Common myeloid progenitor, CD34-positive (primary cell): Measurements from ENCODE around the gene KATNAL2.

Source experiments
- CTCF ChIA-PET: fragments of 350-600 bp; sonication (Branson Sonifier 250); formaldehyde crosslinking; loops from one replicate; lab custom pipeline; 2021; ENCODE audit warnings: antibody characterized with exemption; lab: Charles Lee
- POLR2A ChIA-PET: fragments of 350-600 bp; sonication (Branson Sonifier 250); formaldehyde crosslinking; loops from one replicate; lab custom pipeline; 2021; ENCODE audit warnings: antibody characterized with exemption; lab: Charles Lee
- DNase-seq, 3 donors: peaks; one replicate each; pipeline versions ENCODE4 v3.0.0 to v3.0.0-alpha.2; 2013
- H3K27ac ChIP-seq, 2 experiments: 1 replicate in 1 of 2; 2 replicates in 1 of 2; pipeline ENCODE4 v1.7.0; 2013; ENCODE audit warnings: inconsistent platforms in 2 of 2, low read length in 2 of 2, mild to moderate bottlenecking in 2 of 2, low read depth in 1 of 2, moderate library complexity in 1 of 2; ENCODE audit not compliant: severe bottlenecking in 2 of 2, insufficient read depth in 1 of 2, poor library complexity in 1 of 2
- H3K27me3 ChIP-seq, 5 experiments: replicated peaks in 2 of 5; 1 replicate in 3 of 5; 2 replicates in 2 of 5; pipeline versions ENCODE4 v1.6.1 to v1.7.0; 2013; ENCODE audit warnings: low read length in 4 of 5, mild to moderate bottlenecking in 2 of 5, moderate library complexity in 2 of 5, inconsistent platforms in 1 of 5; ENCODE audit not compliant: insufficient read depth in 5 of 5, control insufficient read depth in 4 of 5
- H3K36me3 ChIP-seq, 4 experiments: 1 replicate in 2 of 4; 2 replicates in 2 of 4; pipeline versions ENCODE4 v1.6.1 to v1.7.0; 2013; ENCODE audit warnings: low read length in 3 of 4, control low read depth in 1 of 4, mild to moderate bottlenecking in 1 of 4; ENCODE audit not compliant: control insufficient read depth in 4 of 4, insufficient read depth in 4 of 4
- H3K4me1 ChIP-seq, 4 experiments: 1 replicate in 3 of 4; 2 replicates in 1 of 4; pipeline versions ENCODE4 v1.6.1 to v1.7.1; 2013; ENCODE audit warnings: low read length in 3 of 4, mild to moderate bottlenecking in 3 of 4, control low read depth in 1 of 4, inconsistent platforms in 1 of 4, moderate library complexity in 1 of 4; ENCODE audit not compliant: control insufficient read depth in 4 of 4, insufficient read depth in 4 of 4; ENCODE audit errors: control extremely low read depth in 1 of 4
- H3K4me3 ChIP-seq, 7 experiments: 1 replicate in 4 of 7; 2 replicates in 3 of 7; pipeline versions ENCODE4 v1.5.1 to v1.7.0; 2013; ENCODE audit warnings: mild to moderate bottlenecking in 7 of 7, low read length in 6 of 7, moderate library complexity in 6 of 7, inconsistent platforms in 2 of 7, low read depth in 2 of 7, control low read depth in 1 of 7; ENCODE audit not compliant: insufficient read depth in 4 of 7, control insufficient read depth in 1 of 7; ENCODE audit errors: extremely low read depth in 1 of 7
- H3K9me3 ChIP-seq, 5 experiments: 1 replicate in 4 of 5; 2 replicates in 1 of 5; pipeline versions ENCODE4 v1.6.1 to v1.7.1; 2013; ENCODE audit warnings: low read length in 4 of 5, mild to moderate bottlenecking in 2 of 5, inconsistent platforms in 1 of 5, low read depth in 1 of 5, moderate library complexity in 1 of 5; ENCODE audit not compliant: control insufficient read depth in 4 of 5, insufficient read depth in 2 of 5; ENCODE audit errors: control extremely low read depth in 1 of 5
- WGBS: methylation state at CpG from one replicate; pipeline ENCODE4 v1.1.5; 2013; ENCODE audit not compliant: insufficient coverage; 5-methylcytosine and 5-hydroxymethylcytosine counted together

The KATNAL2 gene

GRCh38 chr18:47110492-47111274 lies 193.3 kb downstream of the KATNAL2 start:
- ChIA-PET CTCF (interaction anchor here (1.0 to 5.3 kb wide), 3 partner anchors 9 to 94 kb away, joined by 4 to 25 read pairs (median 8); no protein-coding TSS in a partner anchor), POLR2A (no interaction called here)
- Histone ChIP-seq H3K4me1 (no peaks in the 10 kb centered on the region), H3K27ac (no peak overlapping the region), H3K27me3 (no peaks in the 10 kb centered on the region), H3K36me3 (peaks cover 14 to 79% (median 39%) of the 10 kb centered on the region in 4 experiments), H3K4me3 (no peak overlapping the region), H3K9me3 (no peaks in the 10 kb centered on the region)
- WGBS: 100% methylated on average over 4 of the region's 6 CpGs
- no peak for DNase-seq

- Histone ChIP-seq H3K4me1 (no peaks in the 10 kb centered on the region), H3K27me3 (no peaks in the 10 kb centered on the region), H3K4me3 (no peak overlapping the region), H3K27ac (no peak overlapping the region), H3K36me3 (peaks cover 10 to 53% (median 27%) of the 10 kb centered on the region in 4 experiments), H3K9me3 (no peaks in the 10 kb centered on the region)
- CTCF ChIA-PET: interaction anchor here (1.2 to 5.3 kb wide), 3 partner anchors 11 to 90 kb away, joined by 4 to 25 read pairs (median 9); no protein-coding TSS in a partner anchor
- DNase-seq: no peak
- WGBS: no CpG with 5 or more reads among the region's 2 CpGs
- POLR2A ChIA-PET: no interaction called here
Measured at GRCh38 chr18:47113796-47114540, 196.6 kb downstream of the KATNAL2 start.

- no peak overlapping the region for H3K4me3 ChIP-seq
- ChIA-PET POLR2A (no interaction called here), CTCF (interaction anchor here (2.4 kb wide), 1 partner anchor 15 kb away, joined by 9 read pairs; no protein-coding TSS in a partner anchor)
- peaks cover 6 to 43% (median 24%) of the 10 kb centered on the region in 4 experiments for H3K36me3 ChIP-seq
- no peaks in the 10 kb centered on the region for H3K4me1 ChIP-seq
- no peaks in the 10 kb centered on the region for H3K27me3 ChIP-seq
- 91% methylated on average over 1 of the region's 2 CpGs for WGBS
- H3K27ac ChIP-seq: no peak overlapping the region
- no peak for DNase-seq
- no peaks in the 10 kb centered on the region for H3K9me3 ChIP-seq
Measured at GRCh38 chr18:47115205-47115604, 197.8 kb downstream of the KATNAL2 start.

GRCh38 chr18:47118981-47119380 lies 201.6 kb downstream of the KATNAL2 start:
- H3K9me3 ChIP-seq: no peaks in the 10 kb centered on the region
- POLR2A ChIA-PET: no interaction called here
- no peak for DNase-seq
- peaks cover 2 to 24% (median 11%) of the 10 kb centered on the region in 4 experiments for H3K36me3 ChIP-seq
- H3K4me3 ChIP-seq: no peak overlapping the region
- no peaks in the 10 kb centered on the region for H3K4me1 ChIP-seq
- WGBS: 100% methylated on average over 1 of the region's 2 CpGs
- no peaks in the 10 kb centered on the region for H3K27me3 ChIP-seq
- H3K27ac ChIP-seq: no peak overlapping the region
- CTCF ChIA-PET: interaction anchor here (1.3 kb wide), 1 partner anchor 86 kb away, joined by 4 read pairs; no protein-coding TSS in a partner anchor

- WGBS: 100% methylated on average over 1 of the region's 4 CpGs
- DNase-seq: no peak
- Histone ChIP-seq H3K4me1 (no peaks in the 10 kb centered on the region), H3K36me3 (peaks cover 2 to 12% (median 10%) of the 10 kb centered on the region in 4 experiments), H3K9me3 (no peaks in the 10 kb centered on the region), H3K27ac (no peak overlapping the region), H3K4me3 (no peak overlapping the region), H3K27me3 (no peaks in the 10 kb centered on the region)
- CTCF ChIA-PET: interaction anchor here (1.3 to 1.4 kb wide), 2 partner anchors 19 to 164 kb away, joined by 3 to 4 read pairs; no protein-coding TSS in a partner anchor
- POLR2A ChIA-PET: no interaction called here
Measured at GRCh38 chr18:47120428-47120827, 203.0 kb downstream of the KATNAL2 start.

- ChIA-PET POLR2A (no interaction called here), CTCF (interaction anchor here (1.3 kb wide), 1 partner anchor 163 kb away, joined by 3 read pairs; no protein-coding TSS in a partner anchor)
- DNase-seq: no peak
- Histone ChIP-seq H3K27ac (no peak overlapping the region), H3K4me3 (no peak overlapping the region), H3K9me3 (no peaks in the 10 kb centered on the region), H3K4me1 (no peaks in the 10 kb centered on the region), H3K27me3 (no peaks in the 10 kb centered on the region), H3K36me3 (peaks cover 2 to 16% (median 10%) of the 10 kb centered on the region in 4 experiments)
- no CpG with 5 or more reads among the region's 3 CpGs for WGBS
Measured at GRCh38 chr18:47121146-47121545, 203.7 kb downstream of the KATNAL2 start.
